Measurements from ENCODE around the gene CLDN12.
"Not testable (repeated sequence)": the region's sequence is repeated elsewhere in the genome, so short reads cannot be mapped to it uniquely, and the experiment has no call there.

The CLDN12 gene

DNA sequence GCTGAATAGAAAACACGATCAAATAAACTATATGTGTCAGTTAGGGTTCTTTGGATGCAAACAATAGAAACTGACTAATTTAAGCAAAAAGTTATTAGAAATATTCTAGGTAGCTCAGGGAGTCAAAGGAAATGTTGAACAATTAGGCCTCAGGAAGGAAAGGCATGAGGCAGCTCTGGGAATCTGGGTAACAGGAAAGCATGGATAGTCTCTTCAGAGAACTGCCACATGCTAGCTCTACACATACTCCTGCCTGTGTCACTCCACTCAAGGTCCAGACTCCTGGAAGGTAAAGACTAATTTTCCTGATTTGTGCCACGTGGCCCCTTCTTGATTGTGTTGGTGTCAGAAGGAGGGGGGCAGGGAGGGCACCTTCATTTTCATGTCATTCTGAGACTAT is 42.4 kb downstream of the CLDN12 start:
- no peak for DNase-seq

DNA sequence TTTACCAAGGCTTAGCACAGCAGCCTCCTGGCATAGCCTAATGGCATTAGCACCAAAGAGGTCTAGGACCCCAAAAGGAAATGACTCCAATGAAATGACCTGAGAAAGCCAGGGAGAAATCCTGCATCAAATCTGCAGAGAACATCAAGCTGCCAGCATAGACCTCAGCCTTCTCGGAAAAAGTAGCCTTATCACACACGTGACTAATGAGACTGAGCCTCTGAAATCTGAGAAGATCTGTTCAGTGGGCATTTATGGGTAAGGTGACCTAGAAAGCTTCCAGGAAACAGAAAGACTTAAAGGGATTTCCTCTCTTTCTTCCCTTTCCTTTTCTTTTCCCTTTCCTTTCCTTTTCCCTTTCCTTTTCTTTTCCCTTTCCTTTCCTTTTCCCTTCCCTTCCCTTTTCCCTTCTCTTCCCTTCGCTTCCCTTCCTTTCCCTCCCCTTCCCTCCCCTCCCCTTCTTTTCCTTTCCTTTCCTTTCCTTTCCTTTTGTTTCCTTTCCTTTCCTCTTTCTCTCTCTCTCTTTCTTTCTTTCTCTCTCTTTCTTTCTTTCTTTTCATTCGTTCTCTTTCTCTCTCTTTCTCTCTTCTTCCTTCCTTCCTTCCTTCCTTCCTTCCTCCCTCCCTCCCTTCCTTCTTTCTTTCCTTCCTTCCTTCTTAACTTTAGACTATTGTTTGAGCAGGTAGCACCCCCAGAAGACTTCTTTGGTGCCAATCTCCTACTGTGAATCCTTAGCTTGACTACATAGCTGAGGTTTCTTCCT is 43.1 kb downstream of the CLDN12 start:
- DNase-seq: no peak

DNA sequence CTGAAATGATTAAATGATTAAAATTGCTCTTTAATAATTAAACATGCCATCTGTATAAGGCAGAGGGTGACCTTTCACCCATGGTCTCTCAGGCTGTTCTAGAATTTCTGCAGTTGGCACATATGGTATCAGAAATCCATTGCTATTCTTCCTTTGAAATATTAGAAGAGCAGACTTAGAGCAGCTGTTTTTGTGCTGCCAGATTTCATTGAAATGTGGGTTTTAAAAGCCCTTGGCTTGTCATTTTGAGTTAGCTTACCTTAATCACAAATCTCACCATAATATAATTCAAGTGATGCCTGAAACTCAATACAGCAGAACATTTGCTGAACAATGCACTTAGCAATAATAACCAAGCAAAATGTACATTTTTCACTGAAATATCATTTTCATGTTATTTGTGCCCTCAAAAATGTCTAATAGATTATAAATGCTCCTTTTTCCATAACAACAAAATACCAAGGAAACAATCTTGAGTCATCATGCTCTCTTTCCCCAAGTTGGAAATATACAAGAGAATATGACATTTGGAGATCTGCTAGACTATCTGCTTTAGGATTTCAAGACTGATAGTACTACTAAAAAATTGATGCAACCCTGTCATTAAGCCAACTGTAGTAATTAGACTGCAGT is 50.1 kb downstream of the CLDN12 start:
- no peak for DNase-seq

DNA sequence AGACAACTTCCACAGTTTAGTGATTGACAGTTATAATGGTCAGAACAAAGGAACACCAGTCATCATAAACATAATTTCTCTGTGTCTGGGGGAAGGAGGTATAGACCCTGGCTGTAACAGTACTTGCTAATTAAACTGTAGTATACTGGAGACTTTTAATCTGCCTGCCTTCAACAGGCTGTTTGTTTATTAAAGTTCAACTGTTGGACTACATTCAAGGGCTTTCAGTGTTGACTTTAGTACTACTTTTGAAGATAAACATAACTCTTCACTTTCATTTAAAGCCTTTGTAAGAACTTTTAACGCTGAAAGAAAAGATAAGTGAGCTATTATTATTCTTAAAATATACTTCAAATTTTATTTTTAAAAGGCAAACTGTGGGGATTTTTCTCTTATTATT is 50.7 kb downstream of the CLDN12 start:
- DNase-seq: no peak

DNA sequence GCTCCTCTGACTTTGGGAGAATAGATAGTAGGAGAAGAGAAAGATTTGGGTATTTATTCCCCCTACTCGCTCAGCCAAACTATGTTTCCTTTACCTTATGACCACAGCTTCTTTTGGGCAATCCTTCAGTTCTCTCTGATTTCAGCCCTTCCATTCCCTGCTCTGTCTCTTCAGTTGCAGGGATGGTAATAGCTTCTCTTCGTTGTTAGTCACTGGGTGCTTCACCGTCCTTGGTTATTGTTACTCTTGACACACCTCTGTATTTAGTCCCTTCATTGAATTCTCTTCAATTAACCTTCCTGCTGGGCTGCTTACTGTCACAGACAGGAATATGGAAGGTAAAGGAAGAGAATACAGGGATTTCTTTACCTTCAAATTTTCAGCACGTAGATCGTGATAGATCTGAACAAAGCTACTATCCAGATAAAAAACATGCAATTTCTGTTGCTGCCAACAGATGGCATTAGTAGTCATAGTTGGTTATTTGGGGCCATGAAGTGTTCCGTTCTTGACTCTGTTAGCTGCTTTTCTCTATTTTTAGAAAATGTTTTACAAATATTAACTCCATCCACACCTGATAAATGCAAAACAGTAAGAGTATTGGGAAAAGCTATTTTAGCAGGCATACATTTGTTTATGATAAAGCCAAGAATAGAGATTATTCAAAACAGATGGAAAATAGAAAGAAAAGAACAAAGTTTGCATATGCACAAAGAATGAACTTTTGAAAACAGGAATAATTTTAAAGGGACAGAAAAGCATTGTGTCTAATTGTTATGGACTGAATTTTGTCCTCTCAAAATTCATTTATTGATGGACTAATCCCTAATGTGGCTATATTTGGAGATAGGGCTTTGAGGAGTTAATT is 52.1 kb downstream of the CLDN12 start:
- DNase-seq: no peak

DNA sequence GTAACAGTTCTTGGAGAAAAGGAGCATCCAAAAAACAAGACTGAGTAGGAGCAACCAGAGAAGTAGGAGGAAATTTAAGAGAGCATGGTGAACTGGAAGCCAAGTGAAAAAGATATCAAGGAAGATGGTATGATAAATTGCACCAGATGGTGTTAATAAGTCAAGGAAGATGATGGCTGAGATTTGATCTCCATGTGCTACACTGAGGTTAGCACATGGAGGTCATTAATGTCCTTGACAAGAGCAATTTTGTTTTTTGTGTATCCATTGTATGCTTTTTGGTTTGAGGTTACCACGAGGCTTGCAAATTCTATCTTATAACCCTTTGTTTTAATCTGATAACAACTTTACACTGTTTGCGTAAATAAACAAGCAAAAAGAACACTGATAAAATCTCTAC is 54.8 kb downstream of the CLDN12 start:
- no peak for DNase-seq

DNA sequence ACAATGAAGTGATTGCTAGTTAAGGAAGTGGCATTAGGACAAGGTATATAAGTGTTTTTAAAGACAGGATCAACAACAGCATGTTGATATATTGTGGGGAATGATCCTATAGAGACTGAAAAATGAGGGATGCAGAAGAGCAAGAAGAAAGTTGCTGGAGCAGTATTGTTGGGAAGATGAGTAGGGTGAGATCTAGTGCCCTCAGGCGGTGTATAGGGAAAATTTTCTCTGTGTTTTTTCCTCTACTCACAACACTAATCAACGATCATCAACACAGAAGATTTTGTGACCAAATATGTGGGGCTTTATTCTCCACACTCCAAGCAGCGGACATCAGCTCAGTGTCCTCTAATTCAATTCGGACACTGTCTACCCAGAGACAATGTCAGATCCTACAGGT is 56.6 kb downstream of the CLDN12 start:
- no peak for DNase-seq

DNA sequence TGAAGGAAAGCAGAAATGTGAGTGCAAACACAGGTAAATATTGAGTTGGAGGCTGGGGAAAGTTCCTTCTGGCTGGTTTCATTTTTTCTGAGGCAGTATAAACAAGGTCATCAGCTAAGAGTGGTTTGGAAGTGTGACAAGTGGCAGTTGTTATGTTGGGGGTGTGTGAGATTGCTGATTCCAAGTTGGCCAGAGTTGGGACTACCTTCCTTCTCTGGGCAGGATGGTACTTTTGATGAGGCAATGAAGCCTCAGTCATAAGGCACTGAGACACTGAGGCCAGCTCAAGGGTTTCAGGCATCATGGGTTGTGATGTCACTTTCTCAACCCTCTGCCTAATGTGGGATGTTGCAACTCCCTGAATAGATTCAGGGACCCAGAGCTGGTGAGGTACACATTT is 58.0 kb downstream of the CLDN12 start:
- no peak for DNase-seq

DNA sequence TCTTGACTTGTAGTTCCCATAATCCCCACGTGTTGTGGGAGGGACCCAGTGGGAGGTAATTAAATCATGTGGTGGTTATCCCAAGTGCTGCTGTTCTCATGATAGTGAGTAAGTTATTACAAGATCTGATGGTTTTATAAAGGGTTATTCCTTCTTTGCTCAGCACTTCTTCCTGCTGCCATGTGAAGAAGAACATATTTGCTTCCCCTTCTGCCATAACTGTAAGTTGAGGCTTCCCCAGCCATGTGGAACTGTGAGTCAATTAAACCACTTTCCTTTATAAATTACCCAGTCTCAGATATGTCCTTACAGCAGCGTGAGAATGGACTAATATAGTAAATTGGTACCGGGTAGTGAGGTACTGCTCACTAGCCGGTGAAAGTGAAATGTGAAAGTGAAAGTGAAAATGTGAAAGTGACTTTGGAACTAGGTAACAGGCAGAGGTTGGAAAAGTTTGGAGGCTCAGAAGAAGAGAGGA is 59.9 kb downstream of the CLDN12 start:
- DNase-seq: not testable (repeated sequence)

Data from stimulated activated CD4-positive, alpha-beta T cell treated with anti-CD3 and anti-CD28 coated beads, Interleukin-15, amount 100 ng/mL, for 24 hours (primary cell).